H1 (cell line): ENCODE results near the gene DOCK1. TPM values are rescaled to one million over a fixed set of nuclear protein-coding genes. Genes with fewer than 3 reads are reported as not detected.

Experiments
- JUN ChIP-seq: IDR thresholded peaks from 2 replicates; pipeline ENCODE4 v1.6.1; 2011; ENCODE audit warnings: low read depth, mild to moderate bottlenecking, improper control_type of control experiment, low read length
- PHF8 ChIP-seq: fragments of 200-600 bp; sonication (generic); conservative IDR thresholded peaks from 2 replicates; pipeline ENCODE4 v1.7.1; 2012; ENCODE audit warnings: low read depth, mild to moderate bottlenecking, inconsistent platforms, low read length, moderate library complexity
- SP1 ChIP-seq: IDR thresholded peaks from 2 replicates; pipeline ENCODE4 v1.6.1; 2011; ENCODE audit warnings: low read depth, low read length
- TBP ChIP-seq: IDR thresholded peaks from 2 replicates; pipeline ENCODE4 v1.6.1; 2011; ENCODE audit warnings: low read depth, low read length, improper control_type of control experiment
- polyA plus RNA-seq, 7 experiments: library from polyadenylated mRNA; depleted of rRNA in 3 of 7; stranded (reverse) in 5 of 7; unstranded in 2 of 7; fragments of >200 nt in 5 of 7; fragments of 200-250 nt in 2 of 7; gene quantifications; 1 replicate in 5 of 7; 2 replicates in 1 of 7; 4 replicates in 1 of 7; pipeline versions ENCODE4 v1.2.1 to v1.2.3, GENCODE V29; 2011 to 2013; ENCODE audit warnings: missing spikeins in 2 of 7, mixed read lengths in 2 of 7
- total RNA-seq: library from RNA; stranded (reverse); fragmentation: NEBNext Ultra II Directional; extraction: Animal tissue kit (Norgen Biotek cat#: 25700); gene quantifications from 2 replicates; pipeline ENCODE4 v1.2.1, GENCODE V29; 2021

The DOCK1 gene
- total and polyA plus RNA-seq, 2 of the 8 experiments (the other 6 are each of a cell fraction or from before 2014, with no cell fraction given): 11.6 to 53.0 TPM

DNA sequence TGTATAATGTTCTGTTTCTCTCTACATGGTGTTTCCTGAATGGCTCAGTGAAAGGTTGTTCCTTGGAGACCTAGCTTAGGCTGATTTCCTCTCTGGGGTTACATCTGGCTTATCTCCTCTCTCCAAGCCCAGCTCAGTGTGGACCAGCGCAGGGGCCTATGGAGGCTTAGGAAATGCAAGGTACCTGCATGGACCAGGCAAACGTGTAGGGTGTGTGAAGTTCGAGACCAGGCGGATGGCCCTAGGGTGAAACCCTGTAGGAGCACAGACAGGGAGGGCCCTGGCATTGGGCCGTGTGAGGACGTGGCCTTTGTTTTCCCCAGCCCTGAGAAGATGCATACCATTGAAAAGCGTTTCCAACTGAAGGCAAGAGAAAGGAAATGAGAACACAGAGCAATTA is 59.0 kb downstream of the DOCK1 start (continued):
- TF ChIP-seq PHF8 (no peak), SP1 (no peak), TBP (no peak), JUN (no peak)
